Measurements from ENCODE around the gene NBEAL1.
"Not testable (repeated sequence)": the region's sequence is repeated elsewhere in the genome, so short reads cannot be mapped to it uniquely, and the experiment has no call there.

DNA sequence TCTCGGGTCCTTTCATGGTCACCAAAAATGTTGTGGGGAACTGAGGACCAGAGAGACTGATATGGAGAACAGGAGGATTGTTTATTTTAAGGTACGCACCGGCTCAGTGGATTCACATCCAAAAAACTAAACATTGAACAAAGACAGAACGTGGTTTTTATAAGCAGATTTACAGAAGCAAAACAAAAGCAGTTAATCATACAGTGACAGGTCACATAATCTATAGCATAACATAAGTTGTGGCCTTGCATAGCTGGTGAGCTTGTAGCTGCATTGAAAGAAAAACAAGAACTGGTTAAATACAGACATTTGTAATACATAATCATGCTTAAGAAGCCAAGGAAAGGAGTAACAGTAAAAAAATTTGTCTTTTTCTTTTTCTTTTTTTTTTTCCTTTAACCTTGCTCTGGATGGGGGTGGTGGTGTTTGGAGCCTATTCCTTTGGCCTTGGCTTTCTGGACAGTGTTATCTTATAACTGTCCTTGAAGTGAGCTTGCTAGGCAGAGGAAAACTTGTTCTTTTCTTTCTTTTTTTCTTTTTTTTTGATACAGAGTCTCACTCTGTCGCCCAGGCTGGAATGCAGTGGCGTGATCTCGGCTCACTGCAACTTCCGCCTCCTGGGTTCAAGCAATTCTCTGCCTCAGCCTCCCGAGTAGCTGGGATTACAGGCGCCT lies 238.9 kb downstream of the NBEAL1 start:
- TF ChIP-seq POLR2A (IDR thresholded peaks at IDR 0.05; ENCODE audit: low read depth, low read length); TAF1 (IDR thresholded peaks at IDR 0.05; ENCODE audit: borderline replicate concordance, low read depth, low read length): not testable (repeated sequence)

Data from GM12892 (cell line).